ENCODE measurements around the gene ATG14.
"Not testable (repeated sequence)": the region's sequence is repeated elsewhere in the genome, so short reads cannot be mapped to it uniquely, and the experiment has no call there.

Gene ATG14

DNA sequence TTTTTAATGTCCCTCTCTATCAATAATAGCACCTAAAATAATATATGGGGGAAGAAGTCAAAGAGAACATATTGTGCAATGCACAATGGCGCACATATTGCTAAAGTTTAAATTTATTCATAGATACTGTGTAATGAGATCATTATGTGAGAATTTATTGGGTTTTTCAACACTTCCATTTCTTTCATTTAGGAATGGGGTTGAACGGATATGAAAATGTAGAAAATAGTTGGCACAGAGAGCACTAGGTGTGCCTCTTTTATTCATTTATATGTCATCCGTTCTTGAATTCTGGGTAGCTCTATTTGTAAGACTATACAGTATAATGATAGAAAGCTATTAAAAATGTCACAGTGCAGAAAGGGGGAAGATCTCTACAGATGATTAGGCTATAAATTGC is 63.9 kb downstream of the ATG14 start:
- no peak for DNase-seq

DNA sequence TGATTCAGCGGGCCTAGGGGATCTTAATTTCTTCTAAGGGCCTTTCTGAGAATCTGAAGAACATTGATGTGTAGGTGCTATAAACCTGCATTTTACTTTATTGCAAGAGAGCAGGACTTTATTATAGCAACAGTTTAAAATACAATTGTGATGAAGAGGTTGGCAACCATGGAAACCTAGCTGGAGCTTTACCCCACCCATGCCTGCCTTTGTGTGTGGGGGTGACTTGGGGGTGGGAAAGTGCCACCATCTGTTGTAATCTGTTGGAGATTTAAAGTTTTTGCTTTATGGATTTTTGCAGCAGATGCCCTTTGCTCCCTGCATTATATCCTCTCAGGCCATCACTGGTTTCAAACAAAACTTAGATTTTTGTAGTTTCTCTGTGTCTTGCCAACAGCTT is 64.6 kb downstream of the ATG14 start:
- DNase-seq: no peak

DNA sequence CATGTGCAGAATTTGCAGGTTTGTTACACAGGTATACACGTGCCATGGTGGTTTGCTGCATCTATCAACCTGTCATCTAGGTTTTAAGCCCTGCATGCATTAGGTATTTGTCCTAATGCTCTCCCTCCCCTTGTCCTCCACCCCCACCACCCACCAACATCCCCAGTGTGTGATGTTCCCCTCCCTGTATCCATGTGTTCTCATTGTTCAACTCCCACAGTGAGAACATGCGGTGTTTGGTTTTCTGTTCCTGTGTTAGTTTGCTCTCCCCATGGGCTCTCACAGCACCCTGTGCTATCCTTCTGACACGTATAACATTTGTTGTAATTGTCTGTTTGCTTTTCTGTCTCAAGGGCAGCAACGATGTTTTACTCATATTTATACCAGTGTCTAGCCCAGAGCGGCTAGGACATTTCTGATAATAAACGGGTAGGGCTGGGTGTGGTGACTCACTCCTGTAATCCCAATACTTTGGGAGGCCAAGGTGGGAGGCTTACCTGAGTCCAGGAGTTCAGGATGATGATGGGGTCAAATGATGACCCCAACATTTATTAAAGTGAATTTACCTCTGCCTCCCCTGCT is 67.0 kb downstream of the ATG14 start:
- not testable (repeated sequence) for DNase-seq

DNA sequence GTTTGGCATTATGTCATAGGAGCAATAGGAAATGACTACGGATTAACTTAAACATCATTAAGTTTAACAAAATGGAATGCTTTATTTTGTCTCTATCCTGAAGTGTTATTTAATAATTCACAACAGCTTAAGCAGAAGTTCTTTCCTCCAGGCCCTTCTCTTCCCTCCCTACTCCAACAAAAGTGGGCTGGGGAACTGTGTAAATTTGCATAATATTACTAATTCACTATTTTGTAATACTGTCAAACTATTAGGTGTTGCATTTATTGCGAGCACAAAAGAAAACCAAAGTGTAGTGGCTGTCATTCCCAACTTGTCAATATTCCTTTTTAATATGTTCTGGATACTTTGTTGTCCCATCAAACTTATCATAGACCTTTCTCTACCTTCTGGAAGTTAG is 69.8 kb downstream of the ATG14 start:
- DNase-seq: no peak

DNA sequence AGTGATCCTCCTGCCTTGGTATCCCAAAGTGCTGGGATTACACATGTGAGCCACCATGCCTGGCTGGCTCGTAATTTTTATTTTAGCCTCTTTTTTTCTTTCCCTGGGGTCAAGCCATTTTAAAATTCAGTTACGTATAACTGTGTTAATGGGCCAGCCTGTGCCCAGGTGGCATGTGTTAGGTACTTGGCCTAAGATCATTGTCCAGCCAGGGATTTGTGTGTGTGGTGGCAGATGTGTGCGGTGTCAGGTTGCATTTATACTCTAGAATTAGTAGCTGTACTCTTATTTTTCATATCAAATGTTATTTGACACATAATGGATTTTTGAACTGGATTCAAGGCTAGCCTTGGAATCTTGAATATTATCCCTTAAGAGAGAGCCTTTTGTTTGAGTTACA is 71.1 kb downstream of the ATG14 start:
- no peak for DNase-seq

DNA sequence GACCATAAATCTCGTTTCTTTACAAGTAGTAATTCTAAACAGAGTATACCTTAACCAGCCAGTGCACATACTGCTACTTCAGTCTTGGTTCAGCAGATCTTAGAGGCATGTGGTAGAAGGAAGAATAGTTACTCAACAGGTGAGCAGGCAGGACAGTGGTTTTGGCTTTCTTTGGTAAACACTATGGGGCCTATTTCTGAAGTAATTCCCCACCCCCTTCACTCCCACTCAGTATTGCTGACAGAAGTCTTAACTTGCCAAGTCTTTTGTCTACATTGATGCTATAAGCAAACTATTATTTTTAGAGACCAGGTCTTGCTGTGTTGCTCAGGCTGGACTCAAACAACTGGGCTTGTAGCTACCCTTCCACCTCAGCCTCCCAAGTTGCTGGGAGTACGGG is 71.9 kb downstream of the ATG14 start:
- DNase-seq: no peak

DNA sequence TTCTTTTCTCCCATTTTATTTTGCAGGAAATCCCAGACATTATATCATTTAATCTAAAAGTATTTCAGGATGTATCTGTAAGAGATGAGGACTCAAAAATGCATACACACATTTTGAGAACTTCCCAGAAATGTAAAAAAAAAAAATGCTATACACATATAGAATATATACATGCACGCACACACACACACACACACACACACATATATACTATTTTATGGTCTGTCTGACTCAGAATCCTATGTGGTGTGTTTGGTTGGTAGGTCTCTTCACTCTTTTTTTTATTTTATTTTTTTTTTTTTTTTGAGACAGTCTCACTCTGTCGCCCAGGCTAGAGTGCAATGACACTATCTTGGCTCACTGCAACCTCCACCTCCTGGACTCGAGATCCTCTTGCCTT is 74.9 kb downstream of the ATG14 start:
- DNase-seq: no peak

DNA sequence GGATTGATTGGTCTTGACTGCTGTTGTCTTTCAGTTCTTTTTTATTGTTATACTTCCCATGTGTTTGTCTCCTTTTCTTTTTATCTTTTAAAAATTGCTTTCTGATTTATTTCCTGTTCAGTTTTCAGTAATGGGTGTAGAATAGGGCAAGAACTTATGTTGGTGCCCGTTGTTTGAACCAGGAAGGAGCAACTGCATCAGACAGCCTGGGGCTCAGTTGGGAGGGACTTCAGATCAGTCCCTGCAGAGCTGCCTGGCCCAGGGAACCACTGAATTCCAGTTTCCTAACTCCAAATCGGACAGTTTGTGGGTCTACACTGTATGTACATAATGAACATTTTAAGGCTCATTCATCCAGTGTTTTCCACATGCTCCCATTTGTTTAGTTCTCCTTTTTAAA is 75.5 kb downstream of the ATG14 start:
- no peak for DNase-seq

DNA sequence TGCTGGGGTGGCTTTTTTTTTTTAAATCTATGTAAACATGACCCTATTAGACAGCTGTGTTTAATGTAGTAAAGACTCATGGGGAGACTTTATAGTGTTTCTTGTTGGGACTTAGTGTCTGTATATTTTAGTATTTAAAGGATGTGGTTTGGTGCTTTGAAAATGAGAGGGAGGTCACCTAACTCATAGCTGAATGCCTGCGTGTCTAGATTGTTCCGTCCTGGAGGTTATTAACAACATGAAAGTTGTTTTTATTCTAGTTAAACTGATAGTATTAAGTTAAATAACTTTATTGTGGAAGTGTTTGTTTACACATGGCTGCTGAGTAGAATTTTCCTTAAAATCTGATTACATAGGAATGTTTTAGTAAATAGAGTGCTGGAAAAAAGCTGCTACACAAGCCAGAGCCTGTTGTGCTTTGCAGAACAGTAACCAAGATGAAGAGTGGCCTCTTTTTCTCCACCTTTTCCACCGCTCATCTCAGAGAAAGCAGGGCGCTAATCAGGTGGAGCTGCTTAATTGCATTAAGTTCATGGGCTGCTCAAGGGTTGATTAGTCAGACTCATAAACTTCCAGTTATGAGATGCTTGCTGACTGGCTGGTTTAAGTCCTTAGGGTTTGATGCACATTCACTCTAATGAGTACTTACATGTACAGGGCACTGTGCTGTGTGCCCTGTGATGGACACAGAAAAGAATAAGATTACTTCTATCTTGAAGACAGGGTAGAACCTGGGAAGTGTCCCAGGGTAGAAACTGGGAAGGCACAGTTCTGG is 77.7 kb downstream of the ATG14 start:
- no peak for DNase-seq

DNA sequence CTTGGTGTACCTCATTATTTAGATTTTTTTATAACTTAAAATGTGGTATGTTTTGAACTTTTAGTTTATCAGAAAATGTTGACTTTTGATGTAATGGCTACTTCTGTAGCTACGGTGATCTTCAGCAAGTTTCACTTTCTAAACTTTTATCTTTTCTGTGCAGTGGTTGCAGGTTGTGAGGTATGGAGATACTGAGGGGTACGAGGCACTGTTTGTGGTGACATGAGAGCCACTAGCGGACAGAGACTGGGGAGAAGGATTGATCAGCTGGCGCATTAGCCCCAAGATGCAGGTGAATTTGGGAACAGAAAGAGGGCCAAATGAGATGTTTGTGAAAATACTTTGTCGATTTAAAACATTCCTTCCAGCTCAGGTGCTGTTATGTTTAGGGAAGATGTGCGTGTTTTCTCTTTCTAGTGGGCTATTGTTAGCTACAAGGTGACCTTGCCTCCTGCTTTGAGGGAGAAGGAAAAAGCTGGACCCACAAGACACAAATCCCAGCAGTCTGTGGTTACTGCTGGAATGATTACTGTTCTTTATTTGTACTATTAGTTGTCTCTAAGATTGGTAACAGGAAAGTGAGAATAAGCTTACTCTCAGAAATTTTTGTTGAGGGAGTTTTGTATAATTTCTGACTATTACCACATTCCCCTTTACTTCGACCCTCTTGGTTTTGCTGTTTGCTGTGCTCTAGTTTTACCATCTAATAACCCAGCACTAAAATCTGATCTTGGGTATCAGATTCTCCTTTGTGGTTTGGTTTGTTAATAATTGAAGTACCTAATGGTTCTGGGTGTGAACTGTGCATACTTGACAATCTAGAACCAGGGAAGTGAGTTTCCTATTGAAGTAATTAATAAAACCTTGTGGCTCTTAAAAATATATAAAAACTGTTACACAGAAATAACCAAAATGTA is 78.7 kb downstream of the ATG14 start:
- DNase-seq: no peak

DNA sequence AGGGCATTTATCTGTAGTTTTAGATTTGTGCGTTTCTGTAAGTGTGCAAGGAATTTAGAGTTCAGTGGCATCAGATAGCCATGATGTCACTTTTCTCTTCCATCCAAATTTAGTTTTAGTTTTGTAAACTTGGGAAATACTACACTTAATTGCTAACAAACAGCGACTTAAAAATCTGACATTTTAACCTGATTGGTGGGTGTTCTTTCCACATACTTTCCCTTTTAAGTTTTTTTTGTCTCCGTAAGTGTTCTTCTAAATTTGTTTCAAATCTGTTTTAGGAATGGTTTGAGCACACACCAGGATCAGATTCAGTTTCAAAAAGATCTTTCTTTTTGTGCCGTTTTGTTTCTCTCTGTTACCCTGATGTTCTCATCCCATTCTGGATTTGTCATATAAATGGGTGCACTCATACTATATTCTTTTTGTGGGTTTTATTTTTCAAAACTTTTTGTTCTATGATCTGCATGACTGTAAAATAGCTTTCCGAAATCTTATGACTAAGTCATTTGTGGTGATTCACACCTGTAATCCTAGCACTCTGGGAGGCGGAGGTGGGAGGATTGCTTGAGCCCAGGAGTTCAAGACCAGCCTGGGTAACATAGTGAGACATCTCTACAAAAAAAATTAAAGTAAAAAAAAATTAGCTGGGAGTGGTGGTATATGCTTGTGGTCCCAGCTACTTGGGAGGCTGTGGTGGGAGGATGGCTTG is 81.5 kb downstream of the ATG14 start:
- no peak for DNase-seq

DNA sequence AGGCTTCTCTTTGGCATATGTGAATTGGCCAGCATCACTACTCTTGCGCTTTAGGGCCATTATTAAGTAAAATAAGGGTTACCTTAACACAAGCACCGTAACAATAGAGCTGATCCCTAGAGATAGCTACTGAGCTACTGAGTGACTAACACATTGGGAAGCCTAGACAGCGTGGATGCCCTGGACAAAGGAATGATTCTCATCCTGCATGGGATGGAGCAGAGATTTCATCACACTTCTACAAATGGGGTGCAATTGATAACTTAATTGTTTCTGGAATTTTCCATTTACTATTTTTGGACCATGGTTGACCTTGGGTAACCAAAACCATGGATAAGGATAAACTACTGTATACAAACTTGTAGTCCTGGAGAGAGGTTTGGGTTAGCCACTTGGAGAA is 83.3 kb downstream of the ATG14 start:
- DNase-seq: no peak

DNA sequence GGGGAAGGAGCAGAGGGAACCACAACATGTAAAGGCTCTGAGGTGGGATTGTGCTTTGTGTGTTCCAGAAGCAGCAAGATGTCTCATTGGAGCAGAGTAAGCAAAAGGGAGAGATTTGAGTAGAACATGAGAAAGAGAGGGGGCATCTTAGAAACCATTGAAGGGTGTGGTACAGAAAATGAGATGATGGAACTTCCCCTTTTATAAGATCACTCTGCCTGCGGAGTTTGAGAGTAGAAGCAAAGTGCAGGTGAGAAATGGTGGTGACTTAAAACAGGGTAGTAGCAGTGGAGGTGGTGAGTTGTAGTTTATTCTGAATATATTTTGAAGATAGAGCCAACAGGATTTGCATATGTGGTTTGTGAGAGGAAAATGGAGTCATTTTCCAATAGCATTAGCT is 84.5 kb downstream of the ATG14 start:
- no peak for DNase-seq

DNA sequence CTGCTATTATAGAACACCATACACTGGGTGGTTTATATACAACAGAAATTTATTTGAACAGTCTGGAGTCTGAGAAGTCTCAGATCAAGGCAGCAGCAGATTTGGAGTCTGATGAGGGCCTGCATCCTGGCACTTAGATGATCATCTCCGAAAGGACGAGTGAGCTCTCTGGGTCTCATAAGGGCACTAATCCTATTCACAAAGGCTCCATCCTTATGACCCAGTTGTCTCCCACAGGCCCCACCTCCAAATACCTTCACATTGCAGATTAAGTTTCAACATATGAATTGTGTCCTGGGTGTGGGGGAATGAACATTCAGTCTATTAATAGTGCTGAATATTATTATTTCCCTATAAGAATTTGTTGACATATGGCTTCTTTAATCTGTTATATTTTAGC is 86.8 kb downstream of the ATG14 start:
- DNase-seq: no peak

DNA sequence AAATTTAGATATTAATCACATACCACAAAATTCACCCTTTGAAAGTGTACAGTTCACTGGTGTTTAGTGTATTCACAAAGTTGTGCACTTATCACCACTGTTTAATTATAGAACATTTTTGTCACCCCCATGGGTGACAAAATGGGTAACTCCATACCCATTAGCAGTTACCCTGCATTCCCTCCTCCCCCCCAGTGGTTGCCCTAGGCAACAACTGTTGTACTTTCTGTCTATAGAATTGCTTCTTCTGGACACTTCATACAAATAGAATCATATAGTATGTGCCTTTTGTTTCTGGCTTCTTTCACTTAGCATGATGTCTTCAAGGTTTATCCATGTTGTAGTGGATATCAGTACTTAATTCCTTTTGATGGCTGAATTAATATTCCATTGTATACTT is 87.7 kb downstream of the ATG14 start:
- DNase-seq: no peak

DNA sequence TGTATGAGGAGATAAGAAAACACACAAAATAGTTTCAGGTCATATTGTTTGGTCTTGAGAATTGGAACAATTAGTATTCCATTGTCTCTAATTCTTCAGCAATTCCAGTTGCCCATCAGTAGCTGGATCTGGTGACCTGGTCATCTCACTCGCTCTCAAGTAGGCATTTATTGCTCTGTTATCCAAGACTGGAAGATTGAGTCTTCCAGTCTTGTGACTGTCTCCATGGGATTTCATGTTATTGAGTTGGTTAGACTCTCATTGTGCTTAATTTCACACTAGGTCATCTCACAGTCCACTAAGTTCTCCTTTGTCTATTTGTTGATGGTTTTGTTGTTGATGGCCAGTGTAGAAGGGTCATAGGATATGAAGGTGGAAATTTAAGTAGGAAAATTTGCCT is 92.9 kb downstream of the ATG14 start:
- DNase-seq: no peak

DNA sequence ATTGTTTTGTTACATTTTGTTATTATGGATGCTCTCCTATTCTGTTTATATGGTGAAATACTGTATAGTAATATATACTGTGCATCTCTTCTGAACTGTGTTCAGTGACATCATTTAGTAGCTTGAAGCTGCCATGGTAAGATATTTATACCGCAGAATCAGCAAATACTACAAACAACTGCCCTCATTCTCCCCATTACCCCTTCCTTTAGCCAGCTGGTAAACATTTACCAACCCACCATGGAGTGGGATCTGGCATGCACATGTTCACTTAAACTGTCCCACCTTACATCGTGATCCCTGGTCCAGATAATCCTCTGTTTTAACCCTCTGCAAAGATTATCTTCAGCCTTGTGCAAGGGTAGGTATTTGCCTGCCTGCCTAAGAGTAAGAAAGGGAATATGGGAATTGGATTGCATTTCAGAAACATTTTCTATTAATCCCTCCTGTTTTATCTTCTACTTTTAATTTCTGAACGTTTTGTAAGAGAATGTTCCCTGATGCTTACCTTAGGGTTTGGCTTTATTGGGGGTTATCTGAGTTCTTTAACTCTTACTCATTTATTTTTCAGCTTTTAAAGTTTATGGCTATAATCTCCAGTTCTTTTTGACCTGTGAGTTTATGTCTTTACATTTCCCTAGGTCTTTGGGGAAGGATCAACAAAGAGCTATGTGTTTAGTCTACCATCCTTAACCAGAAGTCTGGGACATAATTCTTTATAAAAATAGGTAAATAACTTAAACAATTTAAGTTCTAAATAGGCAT is 93.9 kb downstream of the ATG14 start:
- DNase-seq: no peak

DNA sequence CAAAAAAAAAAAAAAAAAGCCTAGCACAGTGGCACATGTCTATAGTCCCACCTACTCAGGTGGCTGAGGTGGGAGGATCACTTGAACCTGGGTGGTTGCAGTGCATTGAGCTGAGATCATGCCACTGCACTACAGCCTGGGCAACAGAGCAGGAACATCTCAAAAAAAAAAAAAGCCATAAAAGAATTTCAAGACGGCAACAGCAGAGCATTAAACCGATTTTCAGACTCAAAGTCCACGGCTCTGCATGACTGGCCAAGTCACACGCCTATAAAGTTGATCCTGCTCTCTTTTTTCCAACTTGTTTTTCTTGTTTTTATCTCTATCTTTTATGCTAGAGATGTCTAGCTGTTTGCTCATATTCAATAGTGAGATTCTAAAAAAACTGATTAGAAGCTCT is 95.1 kb downstream of the ATG14 start:
- DNase-seq: no peak

All from right forelimb (tissue), 1 donor.